ENCODE results near the gene RIBC1.

DNA sequence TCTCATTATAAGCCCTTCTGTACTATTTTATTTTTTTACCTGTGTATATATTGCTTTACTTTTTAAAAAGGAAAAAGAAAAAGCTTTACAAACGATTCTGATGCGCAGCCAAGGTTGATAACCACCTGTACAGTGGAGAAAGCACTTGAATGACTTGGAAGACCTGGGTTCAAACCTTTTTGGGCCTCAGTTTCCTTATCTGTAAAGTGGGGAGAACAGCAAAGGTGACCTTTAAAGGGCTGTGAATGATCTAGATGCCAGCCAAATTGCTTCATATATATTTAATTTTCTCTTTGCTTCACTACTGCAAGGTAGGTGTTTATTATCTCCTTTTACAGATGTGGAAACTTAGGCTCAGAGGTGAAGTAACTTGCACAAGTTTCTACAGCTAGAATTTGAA is 45.2 kb upstream of the RIBC1 start:
- TF ChIP-seq, protein P1, sequence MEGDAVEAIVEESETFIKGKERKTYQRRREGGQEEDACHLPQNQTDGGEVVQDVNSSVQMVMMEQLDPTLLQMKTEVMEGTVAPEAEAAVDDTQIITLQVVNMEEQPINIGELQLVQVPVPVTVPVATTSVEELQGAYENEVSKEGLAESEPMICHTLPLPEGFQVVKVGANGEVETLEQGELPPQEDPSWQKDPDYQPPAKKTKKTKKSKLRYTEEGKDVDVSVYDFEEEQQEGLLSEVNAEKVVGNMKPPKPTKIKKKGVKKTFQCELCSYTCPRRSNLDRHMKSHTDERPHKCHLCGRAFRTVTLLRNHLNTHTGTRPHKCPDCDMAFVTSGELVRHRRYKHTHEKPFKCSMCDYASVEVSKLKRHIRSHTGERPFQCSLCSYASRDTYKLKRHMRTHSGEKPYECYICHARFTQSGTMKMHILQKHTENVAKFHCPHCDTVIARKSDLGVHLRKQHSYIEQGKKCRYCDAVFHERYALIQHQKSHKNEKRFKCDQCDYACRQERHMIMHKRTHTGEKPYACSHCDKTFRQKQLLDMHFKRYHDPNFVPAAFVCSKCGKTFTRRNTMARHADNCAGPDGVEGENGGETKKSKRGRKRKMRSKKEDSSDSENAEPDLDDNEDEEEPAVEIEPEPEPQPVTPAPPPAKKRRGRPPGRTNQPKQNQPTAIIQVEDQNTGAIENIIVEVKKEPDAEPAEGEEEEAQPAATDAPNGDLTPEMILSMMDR (IDR thresholded peaks at IDR 0.05; ENCODE audit: low read depth, low read length, poor library complexity, severe bottlenecking), result no peak
- TF ChIP-seq EZH2phosphoT487 (IDR thresholded peaks at IDR 0.05; ENCODE audit: borderline replicate concordance, low read length), result no peak
